GM12874 (cell line): ENCODE measurements around the gene YIF1A.

Experiments
- TF ChIP-seq, protein P1 (sequence below): IDR thresholded peaks from 2 replicates; pipeline ENCODE4 v1.5.1; 2011; ENCODE audit warnings: low read depth, mild to moderate bottlenecking, control low read depth, low read length, moderate library complexity; ENCODE audit not compliant: insufficient read depth

Gene YIF1A

DNA sequence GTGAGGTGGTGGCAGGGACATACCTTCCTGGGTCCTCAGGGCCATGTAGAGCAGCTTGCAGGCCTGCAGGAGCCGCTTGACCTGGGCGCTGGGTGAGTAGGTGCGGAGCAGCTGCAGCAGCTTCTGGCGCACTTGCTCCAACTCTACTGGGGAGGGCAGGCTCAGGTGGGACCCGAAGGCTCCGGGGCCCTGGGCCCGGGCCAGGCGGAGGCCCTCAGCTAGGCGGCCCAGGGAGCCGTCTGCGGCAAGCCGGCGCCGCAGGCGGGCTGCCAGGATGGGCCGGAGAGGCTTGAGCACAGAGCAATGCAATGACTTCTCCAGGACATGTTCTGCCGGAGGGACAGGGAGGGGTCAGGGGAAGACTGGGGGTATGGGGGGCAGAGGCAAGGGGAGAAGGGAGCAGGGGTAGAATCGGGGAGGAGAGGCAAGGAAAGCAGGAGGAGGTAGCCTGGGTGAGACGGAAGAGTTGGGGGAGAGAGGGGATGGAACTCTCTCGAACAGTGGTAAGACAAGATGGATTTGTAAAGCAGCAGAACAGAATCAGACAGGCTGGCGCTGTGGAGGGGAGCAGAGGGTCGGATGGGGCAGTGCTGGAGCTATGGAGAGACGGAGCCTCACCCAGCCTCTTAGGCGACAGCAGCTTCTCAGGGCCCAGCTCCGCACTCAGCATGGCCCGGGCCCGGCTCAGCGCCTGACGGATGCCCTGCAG is 45.1 kb upstream of the YIF1A start:
- TF ChIP-seq, protein P1, sequence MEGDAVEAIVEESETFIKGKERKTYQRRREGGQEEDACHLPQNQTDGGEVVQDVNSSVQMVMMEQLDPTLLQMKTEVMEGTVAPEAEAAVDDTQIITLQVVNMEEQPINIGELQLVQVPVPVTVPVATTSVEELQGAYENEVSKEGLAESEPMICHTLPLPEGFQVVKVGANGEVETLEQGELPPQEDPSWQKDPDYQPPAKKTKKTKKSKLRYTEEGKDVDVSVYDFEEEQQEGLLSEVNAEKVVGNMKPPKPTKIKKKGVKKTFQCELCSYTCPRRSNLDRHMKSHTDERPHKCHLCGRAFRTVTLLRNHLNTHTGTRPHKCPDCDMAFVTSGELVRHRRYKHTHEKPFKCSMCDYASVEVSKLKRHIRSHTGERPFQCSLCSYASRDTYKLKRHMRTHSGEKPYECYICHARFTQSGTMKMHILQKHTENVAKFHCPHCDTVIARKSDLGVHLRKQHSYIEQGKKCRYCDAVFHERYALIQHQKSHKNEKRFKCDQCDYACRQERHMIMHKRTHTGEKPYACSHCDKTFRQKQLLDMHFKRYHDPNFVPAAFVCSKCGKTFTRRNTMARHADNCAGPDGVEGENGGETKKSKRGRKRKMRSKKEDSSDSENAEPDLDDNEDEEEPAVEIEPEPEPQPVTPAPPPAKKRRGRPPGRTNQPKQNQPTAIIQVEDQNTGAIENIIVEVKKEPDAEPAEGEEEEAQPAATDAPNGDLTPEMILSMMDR = no peak

DNA sequence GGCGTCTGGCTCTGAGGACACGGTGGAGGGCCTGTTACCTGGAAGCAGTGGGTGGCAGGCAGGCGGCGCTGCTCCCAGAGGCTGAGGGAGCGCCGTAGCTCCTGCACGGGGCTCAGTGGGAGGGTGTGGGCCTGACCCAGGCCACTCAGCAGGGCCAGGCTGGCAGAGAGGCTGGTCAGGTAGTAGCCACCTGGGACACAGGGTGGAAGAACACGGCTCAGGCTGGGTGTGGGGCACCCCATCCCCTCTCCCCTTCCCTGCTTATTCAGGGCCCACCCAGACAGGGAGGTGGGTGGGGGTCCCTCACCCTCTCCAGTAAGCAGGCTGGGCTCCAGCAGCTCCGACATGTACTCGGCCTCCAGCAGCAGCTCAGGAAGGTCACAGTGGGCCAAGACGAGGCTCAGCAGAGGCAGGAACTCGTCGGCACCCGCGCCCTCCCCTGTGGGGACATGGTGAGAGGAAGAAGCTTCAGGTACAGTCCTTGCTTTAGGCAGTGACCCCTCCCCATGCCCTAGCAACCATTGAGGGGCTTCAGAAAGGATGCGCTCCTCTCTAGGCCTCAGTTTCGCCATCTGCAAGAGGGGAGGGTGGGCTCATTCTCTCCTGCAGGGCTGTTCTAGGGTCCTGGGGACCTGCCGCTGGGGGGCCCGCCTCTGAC is 44.4 kb upstream of the YIF1A start:
- TF ChIP-seq, protein P1 = no peak

DNA sequence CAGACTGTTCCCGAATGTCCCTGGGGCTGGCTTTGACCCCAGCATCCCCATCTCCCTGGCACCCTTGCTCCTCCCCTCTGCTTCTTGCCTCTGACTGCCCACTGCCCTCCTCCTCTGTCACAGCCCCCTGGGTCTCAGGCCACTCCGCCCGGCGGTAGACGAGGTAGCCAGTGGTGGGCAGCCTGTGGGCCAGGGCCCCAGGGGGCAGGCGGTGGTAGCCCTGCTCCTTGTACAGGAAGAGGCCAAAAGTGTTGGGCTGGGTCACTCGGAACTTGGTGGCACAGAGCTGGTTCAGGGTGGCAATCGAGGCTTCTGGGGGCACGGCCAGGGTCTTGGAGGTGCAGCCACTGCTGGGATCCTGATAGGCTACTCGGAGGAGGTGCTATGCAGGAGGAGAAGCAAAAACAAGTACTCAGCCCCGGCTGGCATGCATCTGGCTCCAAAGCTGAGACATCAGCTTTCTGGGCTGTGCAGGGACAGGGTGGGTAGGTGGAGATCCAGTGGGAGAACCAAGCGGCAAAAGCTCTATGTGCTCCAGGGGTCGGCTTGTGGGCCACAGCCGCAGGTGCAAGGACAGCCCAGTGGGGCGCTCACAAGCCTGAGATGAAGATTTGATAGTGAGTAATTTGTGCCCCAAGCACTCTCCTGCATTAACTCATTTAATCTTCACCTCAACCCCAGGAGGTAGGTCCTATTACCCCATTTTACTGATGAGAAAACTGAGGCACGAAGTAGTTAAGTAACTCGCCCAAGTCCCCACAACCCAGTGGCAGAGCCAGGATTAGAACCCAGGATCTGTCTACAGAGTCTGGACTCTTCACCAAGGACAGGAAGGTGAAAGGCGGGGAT is 43.7 kb upstream of the YIF1A start:
- TF ChIP-seq, protein P1 = no peak

DNA sequence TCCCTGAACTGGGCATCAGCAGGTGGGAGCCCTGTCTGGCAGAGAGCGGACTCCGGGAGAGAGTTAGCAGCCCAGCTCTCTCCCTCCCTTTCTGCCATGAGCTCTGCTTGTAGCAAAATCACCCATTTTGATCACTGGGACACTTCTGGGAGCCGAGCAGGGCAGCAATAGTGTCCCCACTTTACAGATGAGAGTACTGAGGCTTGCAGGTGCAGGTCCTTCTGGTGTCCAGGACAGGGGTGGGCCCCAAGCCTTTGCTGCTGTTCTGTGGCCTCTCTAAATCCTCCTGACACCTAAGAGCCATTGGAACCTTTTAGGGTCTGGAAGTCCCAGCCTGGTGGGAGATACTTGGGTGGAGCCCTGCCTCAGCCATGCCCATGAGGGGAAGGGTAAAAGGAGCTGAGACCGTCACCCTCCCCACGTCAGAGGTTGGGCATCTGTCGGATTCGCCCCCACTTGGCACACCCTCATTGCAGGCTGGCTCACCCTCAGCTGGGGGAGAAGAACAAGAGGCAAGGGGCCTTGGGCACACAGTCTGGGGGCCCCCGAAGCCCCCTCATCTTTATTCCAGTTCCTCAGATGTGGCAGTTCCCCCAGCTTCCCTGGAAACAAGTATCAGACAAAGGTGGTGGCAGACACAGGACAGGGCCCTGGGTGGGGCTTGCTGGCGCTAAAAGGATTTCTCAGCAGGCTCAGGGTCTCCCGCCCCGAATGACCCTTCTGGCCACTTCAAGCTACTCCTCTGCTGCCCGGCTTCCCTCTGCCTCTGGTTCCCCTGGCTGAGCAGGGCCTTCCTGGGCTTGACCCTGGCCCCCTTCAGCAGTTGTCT is 42.8 kb upstream of the YIF1A start:
- TF ChIP-seq, protein P1 = no peak

DNA sequence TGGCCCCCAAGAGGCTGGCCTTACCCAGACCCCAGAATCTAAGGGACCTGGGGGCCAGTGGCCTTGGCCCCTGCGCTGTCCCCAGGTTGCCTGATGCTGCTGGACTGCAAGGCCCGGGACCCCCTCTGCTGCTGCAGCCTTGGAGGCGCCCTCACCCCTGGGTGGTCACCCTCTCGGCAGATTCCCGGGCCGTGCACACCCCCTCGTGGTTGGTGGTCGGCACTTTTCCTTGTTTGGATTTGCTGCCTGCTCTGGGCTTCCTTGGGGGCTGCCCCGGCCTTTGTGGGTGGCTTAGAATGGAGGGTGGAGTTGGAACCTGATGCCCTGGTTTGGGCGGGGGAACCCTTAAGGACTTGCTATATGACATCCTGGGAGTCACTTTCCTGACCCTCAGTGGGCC is 42.0 kb upstream of the YIF1A start:
- TF ChIP-seq, protein P1 = no peak

DNA sequence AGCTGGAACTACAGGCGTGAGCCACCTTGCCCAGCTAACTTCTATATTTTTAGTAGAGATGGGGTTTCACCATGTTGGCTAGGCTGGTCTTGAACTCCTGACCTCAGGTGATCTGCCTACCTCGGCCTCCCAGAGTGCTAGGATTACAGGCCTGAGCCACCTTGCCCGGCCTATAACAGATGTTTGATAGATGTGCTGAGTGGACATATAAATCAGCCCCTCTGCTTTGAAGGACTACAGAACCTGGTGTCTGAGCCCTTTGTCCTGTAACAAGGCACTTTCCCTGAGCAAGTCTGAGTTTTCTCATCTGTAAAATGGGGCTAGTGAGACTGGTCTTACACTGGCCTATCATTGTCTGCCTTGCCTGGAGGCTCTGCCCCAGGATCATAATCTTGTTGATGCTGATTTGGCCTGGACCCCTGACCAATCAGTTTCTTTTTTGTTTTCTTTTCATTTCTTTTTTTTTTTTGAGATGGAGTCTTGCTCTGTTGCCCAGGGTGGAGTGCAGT is 40.3 kb upstream of the YIF1A start:
- TF ChIP-seq, protein P1 = no peak
